Inflammatory macrophage treated with lipopolysaccharide for 4 hours (primary cell): ENCODE measurements around the gene TAF10.

ENCODE experiments used
- DNase-seq: peaks from one replicate; pipeline ENCODE4 v3.0.0-alpha.2; 2020

Gene TAF10

GRCh38 chr11:6576471-6577373 is 35.3 kb downstream of the TAF10 start:
- DNase-seq, result peak; percentile 28

- DNase-seq, result no peak
Measured at GRCh38 chr11:6574816-6575715, 37.0 kb downstream of the TAF10 start.

- DNase-seq, result no peak
Measured at GRCh38 chr11:6572215-6572614, 39.8 kb downstream of the TAF10 start.

- no peak for DNase-seq
Measured at GRCh38 chr11:6571434-6572008, 40.5 kb downstream of the TAF10 start.

GRCh38 chr11:6570691-6571427 is 41.2 kb downstream of the TAF10 start:
- DNase-seq, result no peak

GRCh38 chr11:6569706-6570105 is 42.3 kb downstream of the TAF10 start:
- DNase-seq, result no peak

GRCh38 chr11:6568191-6568918 is 43.7 kb downstream of the TAF10 start:
- no peak for DNase-seq

- DNase-seq, result no peak
Measured at GRCh38 chr11:6567371-6567745, 44.7 kb downstream of the TAF10 start.

- no peak for DNase-seq
Measured at GRCh38 chr11:6566704-6567370, 45.2 kb downstream of the TAF10 start.

GRCh38 chr11:6565988-6566703 is 45.9 kb downstream of the TAF10 start:
- DNase-seq, result no peak

- no peak for DNase-seq
Measured at GRCh38 chr11:6565325-6565724, 46.7 kb downstream of the TAF10 start.

GRCh38 chr11:6563667-6564066 is 48.3 kb downstream of the TAF10 start:
- DNase-seq, result no peak

- no peak for DNase-seq
Measured at GRCh38 chr11:6563121-6563619, 48.8 kb downstream of the TAF10 start.

- no peak for DNase-seq
Measured at GRCh38 chr11:6561288-6561687, 50.7 kb downstream of the TAF10 start.
